Endodermal cell (in vitro differentiated cells): ENCODE results near the gene ZFYVE16. TPM values are rescaled to one million over a fixed set of nuclear protein-coding genes. Genes with fewer than 3 reads are reported as not detected.
"Not testable (repeated sequence)": the region's sequence is repeated elsewhere in the genome, so short reads cannot be mapped to it uniquely, and the experiment has no call there.

ENCODE experiments used
- DNase-seq: peaks from one replicate; pipeline ENCODE4 v3.0.0-alpha.2; 2017
- H3K27ac ChIP-seq: 2 replicates; pipeline ENCODE4 v1.5.1; 2013; ENCODE audit warnings: mild to moderate bottlenecking, low read depth, low read length, moderate library complexity
- H3K27me3 ChIP-seq: 2 replicates; pipeline ENCODE4 v1.6.1; 2013; ENCODE audit warnings: mild to moderate bottlenecking, low read length, moderate library complexity; ENCODE audit not compliant: insufficient read depth, control insufficient read depth, poor library complexity, severe bottlenecking
- H3K36me3 ChIP-seq: 2 replicates; pipeline ENCODE4 v1.7.0; 2013; ENCODE audit warnings: mild to moderate bottlenecking, low read length, moderate library complexity; ENCODE audit not compliant: control insufficient read depth, insufficient read depth
- H3K4me1 ChIP-seq: one replicate; pipeline ENCODE4 v1.7.0; 2013; ENCODE audit warnings: low read length; ENCODE audit not compliant: control insufficient read depth, insufficient read depth
- H3K4me3 ChIP-seq: 2 replicates; pipeline ENCODE4 v1.5.1; 2013; ENCODE audit warnings: mild to moderate bottlenecking, low read length, moderate library complexity
- H3K9ac ChIP-seq: 2 replicates; pipeline ENCODE4 v1.6.1; 2013; ENCODE audit warnings: mild to moderate bottlenecking, low read length, moderate library complexity; ENCODE audit not compliant: poor library complexity, severe bottlenecking; ENCODE audit errors: extremely low read depth
- H3K9me3 ChIP-seq: 2 replicates; pipeline ENCODE4 v1.6.1; 2013; ENCODE audit warnings: mild to moderate bottlenecking, low read length, moderate library complexity; ENCODE audit not compliant: control insufficient read depth
- H3K27ac Mint-ChIP-seq: 2 replicates; pipeline ENCODE4 v1.8.0; 2020; ENCODE audit warnings: mixed read lengths
- H3K27me3 Mint-ChIP-seq: 2 replicates; pipeline ENCODE4 v1.8.0; 2021; ENCODE audit warnings: mild to moderate bottlenecking, mixed read lengths; ENCODE audit not compliant: insufficient read depth
- H3K36me3 Mint-ChIP-seq: 2 replicates; pipeline ENCODE4 v1.8.0; 2020; ENCODE audit warnings: low read depth, mixed read lengths
- H3K4me1 Mint-ChIP-seq: 2 replicates; pipeline ENCODE4 v1.8.0; 2020; ENCODE audit warnings: mixed read lengths
- H3K4me3 Mint-ChIP-seq: 2 replicates; pipeline ENCODE4 v1.8.0; 2020; ENCODE audit warnings: mild to moderate bottlenecking, moderate library complexity, mixed read lengths
- H3K9me3 Mint-ChIP-seq: 2 replicates; pipeline ENCODE4 v1.8.0; 2020; ENCODE audit warnings: mild to moderate bottlenecking, mixed read lengths
- CTCF ChIP-seq: fragments of 200-600 bp; sonication (generic); conservative IDR thresholded peaks from 2 replicates; pipeline ENCODE4 v1.5.0; 2021; ENCODE audit warnings: antibody characterized with exemption, mild to moderate bottlenecking
- WGBS, 2 experiments: methylation state at CpG; one replicate each; pipeline versions ENCODE4 v1.1.5 to v1.1.7; 2013; ENCODE audit warnings: missing lambda C conversion rate in 2 of 2, mixed read lengths in 1 of 2; ENCODE audit not compliant: insufficient coverage in 1 of 2, insufficient read length in 1 of 2; 5-methylcytosine and 5-hydroxymethylcytosine counted together
- total RNA-seq, 2 donors: library from RNA; stranded (reverse); fragmentation: NEBNext Ultra II Directional in 1 of 2; extraction: Animal tissue kit (Norgen Biotek cat#: 25700) in 1 of 2; gene quantifications; 2 replicates in 1 of 2; 3 replicates in 1 of 2; pipeline ENCODE4 v1.2.1, GENCODE V29; 2021

Gene ZFYVE16
- total RNA-seq, 2 donors from 2014 or later, result 58.3 to 85.0 TPM

GRCh38 chr5:80463269-80463668, 55.4 kb downstream of the ZFYVE16 start:
- Histone ChIP-seq H3K27me3 (no peaks in the 10 kb centered on the region), H3K4me3 (no peak overlapping the region), H3K9ac (no peak overlapping the region), H3K9me3 (peaks cover 75% of the 10 kb centered on the region), H3K4me1 (no peaks in the 10 kb centered on the region), H3K36me3 (peaks cover 98% of the 10 kb centered on the region), H3K27ac (no peak overlapping the region)
- H3K9me3 Mint-ChIP-seq, result peaks cover 42% of the 10 kb centered on the region
- H3K4me1 Mint-ChIP-seq, result no peaks in the 10 kb centered on the region
- no peak for DNase-seq
- 87 to 96% methylated on average over 3 to 4 of the region's 4 CpGs for WGBS, 2 experiments
- no peak for TF ChIP-seq CTCF
- no peak overlapping the region for H3K4me3 Mint-ChIP-seq
- peaks cover 92% of the 10 kb centered on the region for H3K36me3 Mint-ChIP-seq
- no peak overlapping the region for H3K27ac Mint-ChIP-seq
- no peaks in the 10 kb centered on the region for H3K27me3 Mint-ChIP-seq

- Mint-ChIP-seq H3K4me1 (no peaks in the 10 kb centered on the region), H3K36me3 (peaks cover 95% of the 10 kb centered on the region), H3K9me3 (peaks cover 57% of the 10 kb centered on the region), H3K27me3 (no peaks in the 10 kb centered on the region), H3K27ac (no peak overlapping the region), H3K4me3 (no peak overlapping the region)
- DNase-seq, result no peak
- H3K4me3 ChIP-seq, result no peak overlapping the region
- H3K27me3 ChIP-seq, result no peaks in the 10 kb centered on the region
- WGBS, 2 experiments, result 88 to 100% methylated on average over 2 to 4 of the region's 4 CpGs
- no peaks in the 10 kb centered on the region for H3K4me1 ChIP-seq
- peaks cover 80% of the 10 kb centered on the region for H3K9me3 ChIP-seq
- no peak overlapping the region for H3K27ac ChIP-seq
- H3K9ac ChIP-seq, result no peak overlapping the region
- no peak for TF ChIP-seq CTCF
- peaks cover 92% of the 10 kb centered on the region for H3K36me3 ChIP-seq
Observed at GRCh38 chr5:80466669-80467485, 59.0 kb downstream of the ZFYVE16 start.

GRCh38 chr5:80468131-80468530, 60.3 kb downstream of the ZFYVE16 start:
- no peak overlapping the region for H3K4me3 Mint-ChIP-seq
- Histone ChIP-seq H3K36me3 (peaks cover 91% of the 10 kb centered on the region), H3K9me3 (peaks cover 73% of the 10 kb centered on the region), H3K4me1 (no peaks in the 10 kb centered on the region), H3K9ac (no peak overlapping the region), H3K27ac (no peak overlapping the region), H3K4me3 (no peak overlapping the region), H3K27me3 (no peaks in the 10 kb centered on the region)
- whole genome bisulfite sequencing, 2 experiments, result 100% methylated on average over 1 of the region's 1 CpG; no CpG with 5 or more reads in 1 of the 2 experiments
- no peaks in the 10 kb centered on the region for H3K27me3 Mint-ChIP-seq
- H3K4me1 Mint-ChIP-seq, result no peaks in the 10 kb centered on the region
- no peak for DNase-seq
- no peak for TF ChIP-seq CTCF
- H3K27ac Mint-ChIP-seq, result no peak overlapping the region
- peaks cover 46% of the 10 kb centered on the region for H3K9me3 Mint-ChIP-seq
- H3K36me3 Mint-ChIP-seq, result peaks cover 93% of the 10 kb centered on the region

- not testable (repeated sequence) for H3K27me3 Mint-ChIP-seq, H3K4me3 Mint-ChIP-seq
- WGBS, 2 experiments, result no CpG with 5 or more reads among the region's 2 CpGs
Observed at GRCh38 chr5:80470631-80471030, 62.8 kb downstream of the ZFYVE16 start.

More at GRCh38 chr5:80470631-80471030, 62.8 kb downstream of the ZFYVE16 start:
- H3K27me3 ChIP-seq, H3K9ac ChIP-seq, H3K4me1 Mint-ChIP-seq, H3K4me3 ChIP-seq, H3K27ac ChIP-seq, DNase-seq, H3K4me1 ChIP-seq, H3K27ac Mint-ChIP-seq: not testable (repeated sequence)
- Histone ChIP-seq H3K9me3 (peaks cover 48% of the 10 kb centered on the region), H3K36me3 (peaks cover 91% of the 10 kb centered on the region)
- Mint-ChIP-seq H3K36me3 (peaks cover 91% of the 10 kb centered on the region), H3K9me3 (peaks cover 31% of the 10 kb centered on the region)
